Stomach (tissue), 9 donors: ENCODE measurements around the gene TEX36. TPM values are rescaled to one million over a fixed set of nuclear protein-coding genes. Genes with fewer than 3 reads are reported as not detected.

Experiments
- DNase-seq, 2 donors: peaks; one replicate each; pipeline versions ENCODE4 v3.0.0 to v3.0.0-alpha.2; 2013 to 2019
- H3K27ac ChIP-seq, 5 donors: fragments of 200-600 bp in 4 of 5; sonication (generic) in 4 of 5; one replicate each; pipeline ENCODE4 v1.5.1; 2013 to 2019; ENCODE audit warnings: mild to moderate bottlenecking in 1 of 5, moderate library complexity in 1 of 5
- H3K27me3 ChIP-seq, 3 donors: fragments of 200-600 bp; sonication (generic); one replicate each; pipeline ENCODE4 v1.5.1; 2017 to 2019; ENCODE audit warnings: mixed run types in 1 of 3
- H3K36me3 ChIP-seq, 4 donors: fragments of 200-600 bp; sonication (generic); 1 replicate in 3 of 4; 2 replicates in 1 of 4; pipeline ENCODE4 v1.5.1; 2016 to 2019
- H3K4me1 ChIP-seq, 4 donors: fragments of 200-600 bp; sonication (generic); one replicate each; pipeline ENCODE4 v1.5.1; 2016 to 2019
- H3K4me3 ChIP-seq, 4 donors: fragments of 200-600 bp; sonication (generic) in 3 of 4; one replicate each; pipeline ENCODE4 v1.5.1; 2016 to 2019; ENCODE audit warnings: mild to moderate bottlenecking in 1 of 4
- H3K9me3 ChIP-seq, 4 donors: fragments of 200-600 bp; sonication (generic); one replicate each; pipeline ENCODE4 v1.5.1; 2016 to 2019
- CTCF ChIP-seq, 7 experiments: fragments of 450-650 bp in 4 of 7; fragments of 200-600 bp in 3 of 7; sonication (generic) in 3 of 7; IDR thresholded peaks; one replicate each; pipeline ENCODE4 v1.5.1; 2016 to 2019; ENCODE audit warnings: antibody characterized with exemption in 7 of 7, control low read depth in 2 of 7, mild to moderate bottlenecking in 1 of 7
- EP300 ChIP-seq: sonication (generic); formaldehyde crosslinking; IDR thresholded peaks from one replicate; pipeline ENCODE4 v1.6.1; 2017; ENCODE audit warnings: antibody characterized with exemption
- POLR2A ChIP-seq, 4 donors: fragments of 450-650 bp; IDR thresholded peaks; one replicate each; pipeline ENCODE4 v1.6.1; 2016; ENCODE audit warnings: antibody characterized with exemption in 4 of 4, control low read depth in 2 of 4, mild to moderate bottlenecking in 1 of 4, moderate library complexity in 1 of 4
- POLR2AphosphoS5 ChIP-seq, 3 donors: sonication (generic); formaldehyde crosslinking; IDR thresholded peaks; one replicate each; pipeline ENCODE4 v1.6.1; 2016; ENCODE audit warnings: antibody characterized with exemption in 3 of 3
- WGBS, 5 donors: extraction: QIAGEN DNeasy Blood & Tissue Kit in 3 of 5; methylation state at CpG; one replicate each; pipeline versions ENCODE4 v1.1.5 to v1.1.7; 2013 to 2018; 5-methylcytosine and 5-hydroxymethylcytosine counted together
- intact Hi-C: fragments of 100-400 bp; cut with DNase I; formaldehyde crosslinking; loops from one replicate; pipeline ENCODE4 v1.15.1; 2023; ENCODE audit warnings: low total_unique reads
- polyA plus RNA-seq, 3 donors: library from polyadenylated mRNA; stranded (reverse); fragments of 200-250 nt; gene quantifications; one replicate each; pipeline ENCODE4 v1.2.3, GENCODE V29; 2013
- total RNA-seq, 5 donors: library from RNA; depleted of rRNA; stranded (reverse); fragments of >200 nt; gene quantifications; one replicate each; pipeline versions ENCODE4 v1.1.0 to v1.2.3, GENCODE V29; 2014 to 2016
- donor health status: healthy with polysubstance abuse.
- donor health status: Bipolar disorder and iron deficiency.
- donor health status: healthy.

Gene TEX36
- total and polyA plus RNA-seq, 8 donors, result not detected

GRCh38 chr10:125709553-125710474, 26.9 kb upstream of the TEX36 start:
- intact Hi-C loops, result no loop called here
- peaks cover 0 to 11% (median 0%) of the 10 kb centered on the region in 4 donors for H3K4me1 ChIP-seq
- no peaks in the 10 kb centered on the region for H3K36me3 ChIP-seq
- H3K9me3 ChIP-seq, result peaks cover 0 to 33% (median 12%) of the 10 kb centered on the region in 4 donors
- 36 to 46% (median 39%) methylated on average over 12 of the region's 12 CpGs for whole genome bisulfite sequencing, 5 donors
- DNase-seq, result peak in 1 of 2 donors; percentile 48
- no peak overlapping the region for H3K27ac ChIP-seq
- no peak for TF ChIP-seq POLR2AphosphoS5 (IDR thresholded peaks at IDR 0.05)
- no peak for TF ChIP-seq CTCF (IDR thresholded peaks at IDR 0.05)
- TF ChIP-seq EP300, result no peak
- no peak overlapping the region for H3K4me3 ChIP-seq
- no peaks in the 10 kb centered on the region for H3K27me3 ChIP-seq

- Histone ChIP-seq H3K9me3 (peaks cover 0 to 30% (median 9%) of the 10 kb centered on the region in 4 donors), H3K27me3 (no peaks in the 10 kb centered on the region), H3K36me3 (no peaks in the 10 kb centered on the region), H3K4me1 (peaks cover 0 to 11% (median 0%) of the 10 kb centered on the region in 4 donors), H3K27ac (no peak overlapping the region), H3K4me3 (no peak overlapping the region)
- no peak for DNase-seq
- 59 to 72% (median 67%) methylated on average over 5 of the region's 5 CpGs for WGBS, 5 donors
- TF ChIP-seq EP300, result no peak
- no peak for TF ChIP-seq POLR2AphosphoS5 (IDR thresholded peaks at IDR 0.05)
- no peak for TF ChIP-seq POLR2A (IDR thresholded peaks at IDR 0.05)
- TF ChIP-seq CTCF (IDR thresholded peaks at IDR 0.05), result no peak
- intact Hi-C loops, result no loop called here
Observed at GRCh38 chr10:125708971-125709503, 26.1 kb upstream of the TEX36 start.

- Histone ChIP-seq H3K9me3 (peaks cover 0 to 17% (median 3%) of the 10 kb centered on the region in 4 donors), H3K4me1 (peaks cover 0 to 11% (median 0%) of the 10 kb centered on the region in 4 donors), H3K36me3 (no peaks in the 10 kb centered on the region), H3K27me3 (no peaks in the 10 kb centered on the region), H3K4me3 (no peak overlapping the region), H3K27ac (no peak overlapping the region)
- intact Hi-C loops, result no loop called here
- TF ChIP-seq EP300 (no peak), POLR2A (IDR thresholded peaks at IDR 0.05) (no peak)
- no peak for DNase-seq
- 50 to 64% (median 58%) methylated on average over 6 of the region's 6 CpGs for WGBS, 5 donors
Observed at GRCh38 chr10:125707541-125708468, 24.8 kb upstream of the TEX36 start.

GRCh38 chr10:125700355-125700911, 17.5 kb upstream of the TEX36 start:
- Histone ChIP-seq H3K4me1 (no peaks in the 10 kb centered on the region), H3K27ac (no peak overlapping the region), H3K36me3 (no peaks in the 10 kb centered on the region), H3K9me3 (no peaks in the 10 kb centered on the region), H3K4me3 (no peak overlapping the region), H3K27me3 (no peaks in the 10 kb centered on the region)
- 49 to 62% (median 58%) methylated on average over 3 of the region's 3 CpGs for WGBS, 5 donors
- TF ChIP-seq EP300 (no peak), CTCF (IDR thresholded peaks at IDR 0.05) (no peak), POLR2A (IDR thresholded peaks at IDR 0.05) (no peak), POLR2AphosphoS5 (IDR thresholded peaks at IDR 0.05) (no peak)
- DNase-seq, result peak in 1 of 2 donors; percentile 27
- intact Hi-C loops, result no loop called here
